MCF 10A (cell line): ENCODE measurements around the gene USP10. TPM values are rescaled to one million over a fixed set of nuclear protein-coding genes. Genes with fewer than 3 reads are reported as not detected.

Source experiments
- BruUV-seq: library from RNA; stranded (reverse); fragments of 400-500 nt; replicated peaks from 2 replicates; lab custom pipeline; 2021; lab: Mats Ljungman, UMichigan
- CTCF ChIA-PET: fragments of 300-600 bp; sonication (Branson Sonifier 250); formaldehyde crosslinking; extraction: SDS; loops from one replicate; lab custom pipeline; 2021; ENCODE audit warnings: antibody characterized with exemption, inconsistent platforms; lab: Yijun Ruan, JAX
- POLR2A ChIA-PET: fragments of 300-600, 350-650 bp; sonication (Branson Sonifier 250); formaldehyde crosslinking; extraction: SDS; loops from one replicate; lab custom pipeline; 2020; ENCODE audit warnings: antibody characterized with exemption, inconsistent platforms; lab: Yijun Ruan, JAX
- DNase-seq: peaks from one replicate; pipeline ENCODE4 v3.0.0-alpha.2; 2018; ENCODE audit not compliant: unreplicated experiment
- H3K27ac Mint-ChIP-seq: one replicate; pipeline ENCODE4 v1.8.0; 2022; ENCODE audit warnings: mild to moderate bottlenecking, low read depth, mixed read lengths; ENCODE audit not compliant: unreplicated experiment
- H3K27me3 Mint-ChIP-seq: one replicate; pipeline ENCODE4 v1.8.0; 2022; ENCODE audit warnings: mixed read lengths; ENCODE audit not compliant: insufficient read depth, unreplicated experiment
- H3K36me3 Mint-ChIP-seq: one replicate; pipeline ENCODE4 v1.8.0; 2022; ENCODE audit warnings: mild to moderate bottlenecking, moderate library complexity, mixed read lengths; ENCODE audit not compliant: insufficient read depth, unreplicated experiment
- H3K4me1 Mint-ChIP-seq: one replicate; pipeline ENCODE4 v1.8.0; 2022; ENCODE audit warnings: mixed read lengths; ENCODE audit not compliant: insufficient read depth, unreplicated experiment
- H3K4me3 Mint-ChIP-seq: one replicate; pipeline ENCODE4 v1.8.0; 2022; ENCODE audit warnings: mild to moderate bottlenecking, moderate library complexity, mixed read lengths; ENCODE audit not compliant: unreplicated experiment
- H3K9me3 Mint-ChIP-seq: one replicate; pipeline ENCODE4 v1.8.0; 2022; ENCODE audit warnings: mixed read lengths; ENCODE audit not compliant: unreplicated experiment
- intact Hi-C: fragments of 100-400 bp; cut with micrococcal nuclease; formaldehyde crosslinking; loops from 2 replicates; pipeline ENCODE4 v1.14.1; 2022
- total RNA-seq: library from RNA; stranded (reverse); gene quantifications from 2 replicates; pipeline ENCODE4 v1.2.3, GENCODE V29; 2022
- TF ChIP-seq, protein P1 (sequence below): fragments of 200-600 bp; IDR thresholded peaks from one replicate; pipeline ENCODE4 v1.8.0; 2022; ENCODE audit warnings: antibody characterized with exemption, mild to moderate bottlenecking; ENCODE audit not compliant: unreplicated experiment

The USP10 gene
- total RNA-seq, 1 experiment from 2014 or later, result 129 TPM

DNA sequence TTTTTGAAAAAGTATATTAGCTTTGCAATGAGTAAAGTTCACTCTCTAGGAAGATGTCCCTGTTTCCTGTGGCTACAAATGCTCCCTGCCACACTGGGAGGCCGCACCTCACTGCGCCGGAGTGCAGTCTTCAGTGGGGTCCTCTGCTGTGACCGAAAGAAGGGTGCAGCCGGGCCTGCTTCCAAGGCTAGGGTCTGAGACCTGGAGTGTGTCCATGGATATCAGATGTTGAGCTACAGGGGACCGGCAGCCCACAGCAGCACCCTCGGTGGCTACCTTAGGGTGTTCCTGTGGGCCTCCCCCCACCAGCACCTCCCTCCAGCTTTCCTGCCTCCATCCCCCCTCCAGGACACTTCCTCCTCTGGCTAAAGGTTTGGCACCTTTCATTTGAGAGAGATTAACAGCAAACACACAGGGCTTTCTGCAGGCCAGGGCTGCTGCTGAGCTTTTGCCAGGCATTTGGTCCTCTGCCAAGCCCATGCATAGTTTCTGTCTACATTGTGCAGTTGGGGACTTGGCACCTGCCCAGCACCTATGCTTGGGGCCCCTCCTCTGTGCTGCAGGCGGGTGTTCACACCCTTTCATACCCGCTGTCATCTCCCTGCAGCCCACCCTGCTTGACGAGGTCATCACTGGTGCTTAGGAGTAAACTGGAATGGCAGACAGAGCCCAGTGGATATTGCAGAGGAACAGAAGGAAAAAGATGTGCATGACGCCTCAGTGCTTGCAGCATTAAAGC, 86.2 kb downstream of the USP10 start:
- BruUV-seq, result no TSS peak
- CTCF ChIA-PET, result interaction anchor here (0.6 to 1.2 kb wide), 5 partner anchors 10 to 248 kb away, joined by 3 to 8 read pairs (median 4); no protein-coding TSS in a partner anchor
- peak; percentile 93 for DNase-seq
- Mint-ChIP-seq H3K27me3 (no peaks in the 10 kb centered on the region), H3K36me3 (peaks cover 14% of the 10 kb centered on the region), H3K27ac (peak overlapping the region; percentile 43), H3K4me1 (peaks cover 20% of the 10 kb centered on the region), H3K9me3 (no peaks in the 10 kb centered on the region), H3K4me3 (no peak overlapping the region)
- TF ChIP-seq, protein P1, sequence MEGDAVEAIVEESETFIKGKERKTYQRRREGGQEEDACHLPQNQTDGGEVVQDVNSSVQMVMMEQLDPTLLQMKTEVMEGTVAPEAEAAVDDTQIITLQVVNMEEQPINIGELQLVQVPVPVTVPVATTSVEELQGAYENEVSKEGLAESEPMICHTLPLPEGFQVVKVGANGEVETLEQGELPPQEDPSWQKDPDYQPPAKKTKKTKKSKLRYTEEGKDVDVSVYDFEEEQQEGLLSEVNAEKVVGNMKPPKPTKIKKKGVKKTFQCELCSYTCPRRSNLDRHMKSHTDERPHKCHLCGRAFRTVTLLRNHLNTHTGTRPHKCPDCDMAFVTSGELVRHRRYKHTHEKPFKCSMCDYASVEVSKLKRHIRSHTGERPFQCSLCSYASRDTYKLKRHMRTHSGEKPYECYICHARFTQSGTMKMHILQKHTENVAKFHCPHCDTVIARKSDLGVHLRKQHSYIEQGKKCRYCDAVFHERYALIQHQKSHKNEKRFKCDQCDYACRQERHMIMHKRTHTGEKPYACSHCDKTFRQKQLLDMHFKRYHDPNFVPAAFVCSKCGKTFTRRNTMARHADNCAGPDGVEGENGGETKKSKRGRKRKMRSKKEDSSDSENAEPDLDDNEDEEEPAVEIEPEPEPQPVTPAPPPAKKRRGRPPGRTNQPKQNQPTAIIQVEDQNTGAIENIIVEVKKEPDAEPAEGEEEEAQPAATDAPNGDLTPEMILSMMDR, result no peak
- POLR2A ChIA-PET, result interaction anchor here (1.0 to 1.5 kb wide), 4 partner anchors 10 to 166 kb away, joined by 3 to 4 read pairs (median 4); no protein-coding TSS in a partner anchor
- intact Hi-C loops, result loop anchor here (5.0 kb wide), 1 partner anchor 66 kb away; no protein-coding TSS in a partner anchor

DNA sequence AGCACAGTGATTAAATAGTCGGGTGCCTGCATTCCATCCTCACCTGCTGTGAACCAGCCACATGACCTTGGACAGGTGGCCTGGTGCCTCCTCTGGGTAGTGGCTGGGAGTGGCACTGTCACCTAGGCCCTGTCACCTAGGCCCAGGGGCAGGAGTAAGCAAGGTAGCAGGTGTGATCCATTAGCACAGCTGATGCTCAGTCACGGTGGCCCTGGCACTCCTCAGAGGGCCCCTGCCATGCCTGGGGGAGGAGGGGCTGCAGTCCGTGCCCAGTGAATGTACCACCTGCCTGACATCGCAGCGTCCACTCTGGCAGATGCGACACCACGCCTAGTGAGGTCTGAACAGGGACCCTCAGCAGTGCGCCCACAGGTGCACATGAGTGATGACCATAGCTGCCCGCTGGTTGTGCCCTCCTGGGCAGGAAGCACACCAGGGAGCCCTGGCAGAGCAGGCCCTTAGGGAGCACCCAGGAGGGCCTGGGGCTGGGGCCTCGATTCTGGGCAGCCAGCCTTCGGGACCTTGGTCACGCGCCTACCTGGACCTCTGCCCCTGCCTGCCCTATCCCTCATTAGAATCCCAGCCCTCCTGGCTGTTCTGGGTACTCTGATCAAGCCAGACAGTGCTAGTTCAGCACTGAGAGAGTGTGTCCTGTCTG, 86.9 kb downstream of the USP10 start:
- CTCF ChIA-PET, result interaction anchor here (0.7 to 0.9 kb wide), 3 partner anchors 13 to 179 kb away, joined by 3 to 4 read pairs (median 3); no protein-coding TSS in a partner anchor
- intact Hi-C loops, result loop anchor here (5.0 kb wide), 1 partner anchor 66 kb away; no protein-coding TSS in a partner anchor
- H3K27me3 Mint-ChIP-seq, result no peaks in the 10 kb centered on the region
- peaks cover 20% of the 10 kb centered on the region for H3K4me1 Mint-ChIP-seq
- H3K27ac Mint-ChIP-seq, result no peak overlapping the region
- POLR2A ChIA-PET, result interaction anchor here (1.2 to 2.9 kb wide), 4 partner anchors 9 to 14 kb away, joined by 3 to 10 read pairs (median 4); no protein-coding TSS in a partner anchor
- H3K36me3 Mint-ChIP-seq, result peaks cover 12% of the 10 kb centered on the region
- no TSS peak for BruUV-seq
- H3K4me3 Mint-ChIP-seq, result no peak overlapping the region
- H3K9me3 Mint-ChIP-seq, result no peaks in the 10 kb centered on the region
- no peak for DNase-seq
- TF ChIP-seq, protein P1, result no peak

DNA sequence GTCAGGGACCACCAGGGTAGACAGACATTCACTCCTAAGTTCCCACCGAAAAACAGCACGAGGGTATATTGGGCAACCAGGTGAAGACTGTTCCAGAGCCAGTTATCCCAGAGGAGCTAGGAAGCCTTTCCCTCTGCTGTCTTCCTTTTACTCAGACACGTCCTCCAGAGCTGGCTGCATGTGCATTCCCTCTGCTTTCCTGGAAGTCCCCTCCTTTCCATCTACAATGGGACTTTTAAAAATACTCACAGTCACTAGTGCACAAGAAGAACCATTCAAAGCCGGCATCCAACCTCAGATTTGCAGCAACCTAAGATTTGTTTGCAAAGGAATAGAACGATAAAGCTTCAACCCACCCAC, 87.4 kb downstream of the USP10 start:
- Mint-ChIP-seq H3K4me3 (no peak overlapping the region), H3K9me3 (no peaks in the 10 kb centered on the region), H3K27me3 (no peaks in the 10 kb centered on the region), H3K27ac (peak overlapping the region; percentile 24), H3K36me3 (peaks cover 12% of the 10 kb centered on the region), H3K4me1 (peaks cover 20% of the 10 kb centered on the region)
- TF ChIP-seq, protein P1, result no peak
- DNase-seq, result no peak
- BruUV-seq, result no TSS peak
- ChIA-PET POLR2A (interaction anchor here (0.5 to 2.9 kb wide), 2 partner anchors 12 to 126 kb away, joined by 3 to 10 read pairs; no protein-coding TSS in a partner anchor), CTCF (interaction anchor here (0.7 to 1.5 kb wide), 3 partner anchors 34 to 179 kb away, joined by 3 to 4 read pairs (median 3); no protein-coding TSS in a partner anchor)
- intact Hi-C loops, result loop anchor here (5.0 kb wide), 1 partner anchor 65 kb away; no protein-coding TSS in a partner anchor
